Peyer's patch (tissue), 4 donors: ENCODE data around the gene AMBRA1. TPM values are rescaled to one million over a fixed set of nuclear protein-coding genes. Genes with fewer than 3 reads are reported as not detected.

ENCODE experiments used
- DNase-seq, 3 donors: peaks; one replicate each; pipeline ENCODE4 v3.0.0-alpha.2; 2017 to 2019
- H3K27ac ChIP-seq, 4 donors: fragments of 200-600 bp; sonication (generic); one replicate each; pipeline ENCODE4 v1.5.1; 2016 to 2019
- H3K27me3 ChIP-seq, 2 donors: fragments of 200-600 bp; sonication (generic); one replicate each; pipeline ENCODE4 v1.5.1; 2019
- H3K36me3 ChIP-seq, 3 donors: fragments of 200-600 bp; sonication (generic); one replicate each; pipeline ENCODE4 v1.5.1; 2016 to 2019
- H3K4me1 ChIP-seq, 4 donors: fragments of 200-600 bp; sonication (generic); one replicate each; pipeline ENCODE4 v1.5.1; 2016 to 2019
- H3K4me3 ChIP-seq, 4 donors: fragments of 200-600 bp; sonication (generic); 1 replicate in 3 of 4; 2 replicates in 1 of 4; pipeline ENCODE4 v1.5.1; 2016 to 2019; ENCODE audit warnings: mild to moderate bottlenecking in 1 of 4
- H3K9me3 ChIP-seq, 4 donors: fragments of 200-600 bp; sonication (generic); one replicate each; pipeline ENCODE4 v1.5.1; 2016 to 2019; ENCODE audit warnings: mild to moderate bottlenecking in 1 of 4
- POLR2A ChIP-seq, 2 donors: fragments of 450-650 bp; IDR thresholded peaks; one replicate each; pipeline ENCODE4 v1.5.1; 2017; ENCODE audit warnings: antibody characterized with exemption in 2 of 2, mild to moderate bottlenecking in 2 of 2, moderate library complexity in 2 of 2
- total RNA-seq, 4 donors: library from RNA; depleted of rRNA; stranded (reverse); fragments of >200 nt; gene quantifications; one replicate each; pipeline ENCODE4 v1.1.0, GENCODE V29; 2016
- TF ChIP-seq, protein P1 (sequence below), 6 experiments: fragments of 450-650 bp in 4 of 6; fragments of 200-600 bp in 2 of 6; sonication (generic) in 1 of 6; IDR thresholded peaks; one replicate each; pipeline ENCODE4 v1.5.1; 2017 to 2019; ENCODE audit warnings: antibody characterized with exemption in 6 of 6, mild to moderate bottlenecking in 3 of 6, moderate library complexity in 1 of 6

Gene AMBRA1
- total RNA-seq, 4 donors from 2014 or later: 28.9 to 61.6 (median 41.6) TPM

- no peak for DNase-seq
- Histone ChIP-seq H3K4me1 (peaks cover 0 to 33% (median 15%) of the 10 kb centered on the region in 4 donors), H3K9me3 (no peaks in the 10 kb centered on the region), H3K27ac (no peak overlapping the region), H3K27me3 (no peaks in the 10 kb centered on the region), H3K4me3 (no peak overlapping the region), H3K36me3 (peaks cover 0 to 34% (median 0%) of the 10 kb centered on the region in 3 donors)
- no peak for TF ChIP-seq POLR2A (IDR thresholded peaks at IDR 0.05)
- TF ChIP-seq, protein P1, sequence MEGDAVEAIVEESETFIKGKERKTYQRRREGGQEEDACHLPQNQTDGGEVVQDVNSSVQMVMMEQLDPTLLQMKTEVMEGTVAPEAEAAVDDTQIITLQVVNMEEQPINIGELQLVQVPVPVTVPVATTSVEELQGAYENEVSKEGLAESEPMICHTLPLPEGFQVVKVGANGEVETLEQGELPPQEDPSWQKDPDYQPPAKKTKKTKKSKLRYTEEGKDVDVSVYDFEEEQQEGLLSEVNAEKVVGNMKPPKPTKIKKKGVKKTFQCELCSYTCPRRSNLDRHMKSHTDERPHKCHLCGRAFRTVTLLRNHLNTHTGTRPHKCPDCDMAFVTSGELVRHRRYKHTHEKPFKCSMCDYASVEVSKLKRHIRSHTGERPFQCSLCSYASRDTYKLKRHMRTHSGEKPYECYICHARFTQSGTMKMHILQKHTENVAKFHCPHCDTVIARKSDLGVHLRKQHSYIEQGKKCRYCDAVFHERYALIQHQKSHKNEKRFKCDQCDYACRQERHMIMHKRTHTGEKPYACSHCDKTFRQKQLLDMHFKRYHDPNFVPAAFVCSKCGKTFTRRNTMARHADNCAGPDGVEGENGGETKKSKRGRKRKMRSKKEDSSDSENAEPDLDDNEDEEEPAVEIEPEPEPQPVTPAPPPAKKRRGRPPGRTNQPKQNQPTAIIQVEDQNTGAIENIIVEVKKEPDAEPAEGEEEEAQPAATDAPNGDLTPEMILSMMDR (IDR thresholded peaks at IDR 0.05): no peak
Observed at GRCh38 chr11:46366661-46367161, 227.1 kb downstream of the AMBRA1 start.

DNA sequence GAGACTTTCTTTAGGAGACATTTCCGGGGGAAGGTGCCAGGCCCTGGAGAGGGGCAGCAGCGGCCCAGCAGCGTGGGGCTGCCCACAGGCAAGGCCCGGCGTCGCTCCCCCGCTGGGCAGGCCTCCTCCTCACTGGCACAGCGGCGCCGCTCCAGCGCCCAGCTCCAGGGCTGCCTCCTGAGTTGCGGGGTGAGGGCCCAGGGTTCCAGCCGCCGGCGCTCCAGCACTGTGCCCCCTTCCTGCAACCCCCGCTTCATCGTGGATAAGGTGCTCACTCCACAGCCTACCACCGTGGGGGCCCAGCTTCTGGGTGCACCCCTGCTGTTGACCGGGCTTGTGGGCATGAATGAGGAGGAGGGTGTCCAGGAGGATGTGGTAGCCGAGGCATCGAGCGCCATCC lies 227.6 kb downstream of the AMBRA1 start:
- DNase-seq: no peak
- Histone ChIP-seq H3K27ac (no peak overlapping the region), H3K9me3 (no peaks in the 10 kb centered on the region), H3K36me3 (peaks cover 0 to 30% (median 0%) of the 10 kb centered on the region in 3 donors), H3K4me1 (peaks cover 0 to 37% (median 18%) of the 10 kb centered on the region in 4 donors), H3K27me3 (no peaks in the 10 kb centered on the region), H3K4me3 (no peak overlapping the region)
- TF ChIP-seq, protein P1 (IDR thresholded peaks at IDR 0.05): no peak
- no peak for TF ChIP-seq POLR2A (IDR thresholded peaks at IDR 0.05)

DNA sequence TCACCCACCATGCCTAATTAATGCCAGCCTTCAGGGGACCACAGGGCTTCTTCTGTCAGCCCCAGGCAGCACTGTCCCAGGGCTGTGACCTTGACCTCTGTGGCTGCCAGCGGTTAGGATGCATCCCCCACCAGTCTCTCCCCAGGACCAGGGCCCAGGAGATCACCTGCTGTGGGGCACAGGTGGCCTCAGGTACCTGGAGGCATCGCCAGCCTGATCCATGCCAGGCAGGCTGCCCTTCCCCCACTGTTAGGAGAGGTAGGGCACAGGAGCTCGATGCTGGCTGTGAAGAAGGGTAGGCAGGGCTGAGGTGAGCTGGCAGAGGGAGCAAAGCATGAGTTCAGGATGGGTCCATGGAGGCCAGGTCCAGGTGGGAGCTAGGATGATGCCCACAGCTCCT lies 229.0 kb downstream of the AMBRA1 start:
- no peak for TF ChIP-seq POLR2A (IDR thresholded peaks at IDR 0.05)
- TF ChIP-seq, protein P1 (IDR thresholded peaks at IDR 0.05): no peak
- Histone ChIP-seq H3K4me1 (peaks cover 0 to 42% (median 20%) of the 10 kb centered on the region in 4 donors), H3K27me3 (no peaks in the 10 kb centered on the region), H3K4me3 (no peak overlapping the region), H3K27ac (no peak overlapping the region), H3K36me3 (peaks cover 0 to 21% (median 0%) of the 10 kb centered on the region in 3 donors), H3K9me3 (no peaks in the 10 kb centered on the region)
- DNase-seq: no peak

GRCh38 chr11:46364056-46364455 lies 229.8 kb downstream of the AMBRA1 start:
- H3K36me3 ChIP-seq: peaks cover 0 to 14% (median 0%) of the 10 kb centered on the region in 3 donors
- DNase-seq: no peak
- peaks cover 0 to 42% (median 20%) of the 10 kb centered on the region in 4 donors for H3K4me1 ChIP-seq
- no peak overlapping the region for H3K4me3 ChIP-seq
- no peaks in the 10 kb centered on the region for H3K9me3 ChIP-seq
- no peaks in the 10 kb centered on the region for H3K27me3 ChIP-seq
- no peak overlapping the region for H3K27ac ChIP-seq
- TF ChIP-seq, protein P1 (IDR thresholded peaks at IDR 0.05): no peak
- TF ChIP-seq POLR2A (IDR thresholded peaks at IDR 0.05): no peak

DNA sequence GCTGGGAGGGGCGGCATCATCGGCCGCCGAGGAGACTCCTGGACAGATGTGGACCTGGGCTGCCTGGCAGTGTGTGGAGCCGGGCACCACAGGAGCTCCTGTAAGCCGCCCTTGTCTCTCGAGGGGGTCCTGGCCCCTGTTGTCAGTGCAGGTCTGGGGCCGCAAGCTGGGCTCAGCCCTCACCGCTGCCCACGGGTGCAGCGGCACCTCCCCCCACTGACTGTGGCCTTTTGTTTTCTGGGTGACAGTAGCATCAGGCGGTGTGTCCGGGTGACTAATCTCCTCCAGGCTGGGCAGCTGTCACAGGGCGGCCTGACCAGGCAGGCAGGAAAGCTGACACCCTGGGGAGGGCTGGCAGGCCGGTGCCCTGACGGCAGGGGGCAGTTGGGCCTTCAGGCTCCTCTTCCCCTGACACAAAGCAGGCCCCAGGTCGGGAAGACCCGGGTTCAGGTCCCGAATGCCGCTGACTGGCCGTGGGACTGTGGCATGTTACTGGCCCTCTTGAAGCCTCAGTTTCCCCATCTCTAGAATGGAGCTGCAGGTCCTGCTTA lies 230.3 kb downstream of the AMBRA1 start:
- H3K9me3 ChIP-seq: no peaks in the 10 kb centered on the region
- H3K4me3 ChIP-seq: no peak overlapping the region
- no peak for DNase-seq
- H3K27me3 ChIP-seq: no peaks in the 10 kb centered on the region
- H3K4me1 ChIP-seq: peaks cover 0 to 42% (median 20%) of the 10 kb centered on the region in 4 donors
- peaks cover 0 to 8% (median 0%) of the 10 kb centered on the region in 3 donors for H3K36me3 ChIP-seq
- no peak for TF ChIP-seq POLR2A (IDR thresholded peaks at IDR 0.05)
- TF ChIP-seq, protein P1 (IDR thresholded peaks at IDR 0.05): no peak
- peak overlapping the region in 2 of 4 donors; percentile 10 to 73 for H3K27ac ChIP-seq
